ENCODE data around the gene TAS2R31. TPM values are rescaled to one million over a fixed set of nuclear protein-coding genes. Genes with fewer than 3 reads are reported as not detected.

TAS2R31 gene
- total and polyA plus RNA-seq, 2 of the 13 experiments (the other 11 are each of a cell fraction or from before 2014, with no cell fraction given): 0.96 to 6.5 TPM

DNA sequence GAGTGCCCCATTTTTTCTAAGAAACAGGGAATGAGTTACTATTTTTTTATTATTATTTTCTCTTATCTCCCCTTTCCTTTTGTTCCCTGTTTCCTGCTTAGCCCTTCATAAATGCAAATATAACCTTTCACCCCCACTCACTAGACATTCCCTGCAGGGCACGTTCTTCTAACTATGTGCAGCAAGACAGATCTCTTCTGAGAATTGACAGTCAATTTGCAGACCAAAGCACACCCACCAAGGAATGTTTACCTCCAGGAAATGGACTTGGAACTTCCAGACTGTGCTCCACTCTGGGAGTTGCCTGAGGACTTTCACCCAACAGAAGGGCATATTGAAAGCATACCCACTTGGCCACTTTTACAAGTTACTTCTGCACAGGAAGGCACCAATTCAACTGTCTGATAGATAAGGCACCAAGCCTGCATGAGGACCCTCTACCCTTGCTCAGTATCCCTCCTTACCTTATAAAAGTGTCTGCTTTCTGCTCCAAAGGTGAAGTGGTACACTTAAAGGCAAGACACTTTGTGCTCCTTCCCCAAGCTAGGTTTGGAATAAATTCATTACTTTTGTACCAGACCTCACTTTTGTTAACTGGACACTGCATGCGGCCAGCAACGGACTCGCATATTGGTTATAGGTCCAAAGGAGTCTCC is 15.3 kb downstream of the TAS2R31 start (continued):
- no peak for TF ChIP-seq HDAC6 (IDR thresholded peaks at IDR 0.05; ENCODE audit: low read depth, low read length)
- TF ChIP-seq, protein P1, sequence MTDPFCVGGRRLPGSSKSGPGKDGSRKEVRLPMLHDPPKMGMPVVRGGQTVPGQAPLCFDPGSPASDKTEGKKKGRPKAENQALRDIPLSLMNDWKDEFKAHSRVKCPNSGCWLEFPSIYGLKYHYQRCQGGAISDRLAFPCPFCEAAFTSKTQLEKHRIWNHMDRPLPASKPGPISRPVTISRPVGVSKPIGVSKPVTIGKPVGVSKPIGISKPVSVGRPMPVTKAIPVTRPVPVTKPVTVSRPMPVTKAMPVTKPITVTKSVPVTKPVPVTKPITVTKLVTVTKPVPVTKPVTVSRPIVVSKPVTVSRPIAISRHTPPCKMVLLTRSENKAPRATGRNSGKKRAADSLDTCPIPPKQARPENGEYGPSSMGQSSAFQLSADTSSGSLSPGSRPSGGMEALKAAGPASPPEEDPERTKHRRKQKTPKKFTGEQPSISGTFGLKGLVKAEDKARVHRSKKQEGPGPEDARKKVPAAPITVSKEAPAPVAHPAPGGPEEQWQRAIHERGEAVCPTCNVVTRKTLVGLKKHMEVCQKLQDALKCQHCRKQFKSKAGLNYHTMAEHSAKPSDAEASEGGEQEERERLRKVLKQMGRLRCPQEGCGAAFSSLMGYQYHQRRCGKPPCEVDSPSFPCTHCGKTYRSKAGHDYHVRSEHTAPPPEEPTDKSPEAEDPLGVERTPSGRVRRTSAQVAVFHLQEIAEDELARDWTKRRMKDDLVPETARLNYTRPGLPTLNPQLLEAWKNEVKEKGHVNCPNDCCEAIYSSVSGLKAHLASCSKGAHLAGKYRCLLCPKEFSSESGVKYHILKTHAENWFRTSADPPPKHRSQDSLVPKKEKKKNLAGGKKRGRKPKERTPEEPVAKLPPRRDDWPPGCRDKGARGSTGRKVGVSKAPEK (CRISPR knock-in tag; IDR thresholded peaks at IDR 0.05; ENCODE audit: borderline replicate concordance): 0 out of 2 replicates have a peak, but pooled peaks have one; percentile 49
- TF ChIP-seq IRX3 (CRISPR knock-in tag; IDR thresholded peaks at IDR 0.05; ENCODE audit: borderline replicate concordance, low read depth): no peak
- no peak for TF ChIP-seq NBN (conservative IDR thresholded peaks at IDR 0.05)
- no peak for TF ChIP-seq ZNF451 (CRISPR knock-in tag; IDR thresholded peaks at IDR 0.05)
- TF ChIP-seq ARNT (IDR thresholded peaks at IDR 0.05): no peak
- no peak for TF ChIP-seq ZNF282 (IDR thresholded peaks at IDR 0.05; ENCODE audit: partially characterized antibody)
- TF ChIP-seq, protein P2, sequence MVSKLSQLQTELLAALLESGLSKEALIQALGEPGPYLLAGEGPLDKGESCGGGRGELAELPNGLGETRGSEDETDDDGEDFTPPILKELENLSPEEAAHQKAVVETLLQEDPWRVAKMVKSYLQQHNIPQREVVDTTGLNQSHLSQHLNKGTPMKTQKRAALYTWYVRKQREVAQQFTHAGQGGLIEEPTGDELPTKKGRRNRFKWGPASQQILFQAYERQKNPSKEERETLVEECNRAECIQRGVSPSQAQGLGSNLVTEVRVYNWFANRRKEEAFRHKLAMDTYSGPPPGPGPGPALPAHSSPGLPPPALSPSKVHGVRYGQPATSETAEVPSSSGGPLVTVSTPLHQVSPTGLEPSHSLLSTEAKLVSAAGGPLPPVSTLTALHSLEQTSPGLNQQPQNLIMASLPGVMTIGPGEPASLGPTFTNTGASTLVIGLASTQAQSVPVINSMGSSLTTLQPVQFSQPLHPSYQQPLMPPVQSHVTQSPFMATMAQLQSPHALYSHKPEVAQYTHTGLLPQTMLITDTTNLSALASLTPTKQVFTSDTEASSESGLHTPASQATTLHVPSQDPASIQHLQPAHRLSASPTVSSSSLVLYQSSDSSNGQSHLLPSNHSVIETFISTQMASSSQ (IDR thresholded peaks at IDR 0.05; ENCODE audit: low read depth): peak; percentile 51
- TF ChIP-seq, protein P2 (CRISPR knock-in tag; IDR thresholded peaks at IDR 0.05; ENCODE audit: borderline replicate concordance): no peak
- TF ChIP-seq ZNF34 (CRISPR knock-in tag; IDR thresholded peaks at IDR 0.05; ENCODE audit: borderline replicate concordance): no peak
- no peak for TF ChIP-seq MTF1 (CRISPR knock-in tag; IDR thresholded peaks at IDR 0.05)
- TF ChIP-seq ZNF224 (CRISPR knock-in tag; IDR thresholded peaks at IDR 0.05): no peak
- no peak for TF ChIP-seq KMT2B (CRISPR knock-in tag; IDR thresholded peaks at IDR 0.05)
- peak; percentile 82 for TF ChIP-seq NCOA2 (CRISPR knock-in tag; IDR thresholded peaks at IDR 0.05)
- TF ChIP-seq, protein P3, sequence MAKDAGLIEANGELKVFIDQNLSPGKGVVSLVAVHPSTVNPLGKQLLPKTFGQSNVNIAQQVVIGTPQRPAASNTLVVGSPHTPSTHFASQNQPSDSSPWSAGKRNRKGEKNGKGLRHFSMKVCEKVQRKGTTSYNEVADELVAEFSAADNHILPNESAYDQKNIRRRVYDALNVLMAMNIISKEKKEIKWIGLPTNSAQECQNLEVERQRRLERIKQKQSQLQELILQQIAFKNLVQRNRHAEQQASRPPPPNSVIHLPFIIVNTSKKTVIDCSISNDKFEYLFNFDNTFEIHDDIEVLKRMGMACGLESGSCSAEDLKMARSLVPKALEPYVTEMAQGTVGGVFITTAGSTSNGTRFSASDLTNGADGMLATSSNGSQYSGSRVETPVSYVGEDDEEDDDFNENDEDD (CRISPR knock-in tag; IDR thresholded peaks at IDR 0.05; ENCODE audit: borderline replicate concordance): peak; percentile 27; the same call in 1 of the 2 replicates
- TF ChIP-seq SRF (IDR thresholded peaks at IDR 0.05; ENCODE audit: low read depth, low read length): no peak
- TF ChIP-seq ZNF205 (CRISPR knock-in tag; IDR thresholded peaks at IDR 0.05): no peak
- TF ChIP-seq, protein P4, sequence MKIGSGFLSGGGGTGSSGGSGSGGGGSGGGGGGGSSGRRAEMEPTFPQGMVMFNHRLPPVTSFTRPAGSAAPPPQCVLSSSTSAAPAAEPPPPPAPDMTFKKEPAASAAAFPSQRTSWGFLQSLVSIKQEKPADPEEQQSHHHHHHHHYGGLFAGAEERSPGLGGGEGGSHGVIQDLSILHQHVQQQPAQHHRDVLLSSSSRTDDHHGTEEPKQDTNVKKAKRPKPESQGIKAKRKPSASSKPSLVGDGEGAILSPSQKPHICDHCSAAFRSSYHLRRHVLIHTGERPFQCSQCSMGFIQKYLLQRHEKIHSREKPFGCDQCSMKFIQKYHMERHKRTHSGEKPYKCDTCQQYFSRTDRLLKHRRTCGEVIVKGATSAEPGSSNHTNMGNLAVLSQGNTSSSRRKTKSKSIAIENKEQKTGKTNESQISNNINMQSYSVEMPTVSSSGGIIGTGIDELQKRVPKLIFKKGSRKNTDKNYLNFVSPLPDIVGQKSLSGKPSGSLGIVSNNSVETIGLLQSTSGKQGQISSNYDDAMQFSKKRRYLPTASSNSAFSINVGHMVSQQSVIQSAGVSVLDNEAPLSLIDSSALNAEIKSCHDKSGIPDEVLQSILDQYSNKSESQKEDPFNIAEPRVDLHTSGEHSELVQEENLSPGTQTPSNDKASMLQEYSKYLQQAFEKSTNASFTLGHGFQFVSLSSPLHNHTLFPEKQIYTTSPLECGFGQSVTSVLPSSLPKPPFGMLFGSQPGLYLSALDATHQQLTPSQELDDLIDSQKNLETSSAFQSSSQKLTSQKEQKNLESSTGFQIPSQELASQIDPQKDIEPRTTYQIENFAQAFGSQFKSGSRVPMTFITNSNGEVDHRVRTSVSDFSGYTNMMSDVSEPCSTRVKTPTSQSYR (CRISPR knock-in tag; IDR thresholded peaks at IDR 0.05; ENCODE audit: borderline replicate concordance): peak; percentile 35; the same call in 1 of the 2 replicates
